OCI-LY7 (cell line): ENCODE results near the gene CTDSP1. TPM values are rescaled to one million over a fixed set of nuclear protein-coding genes. Genes with fewer than 3 reads are reported as not detected.

ENCODE experiments used
- BruUV-seq: library from RNA; stranded (reverse); fragments of 400-500 nt; replicated peaks from 2 replicates; lab custom pipeline; 2021; lab: Mats Ljungman, UMichigan
- CTCF ChIA-PET: fragments of 300-600 bp; sonication (Branson Sonifier 250); formaldehyde crosslinking; loops from one replicate; lab custom pipeline; 2022; ENCODE audit warnings: antibody characterized with exemption; ENCODE audit not compliant: unreplicated experiment; lab: Charles Lee
- POLR2A ChIA-PET: fragments of 300-600 bp; sonication (Branson Sonifier 250); formaldehyde crosslinking; loops from one replicate; lab custom pipeline; 2022; ENCODE audit warnings: antibody characterized with exemption; lab: Charles Lee
- DNase-seq: peaks from one replicate; pipeline ENCODE4 v3.0.0-alpha.2; 2015; ENCODE audit warnings: low spot score
- H2AFZ ChIP-seq: fragments of 200-600 bp; sonication (generic), shearing (Covaris generic); 2 replicates; pipeline ENCODE4 v1.6.1; 2014; ENCODE audit warnings: mild to moderate bottlenecking, antibody characterized with exemption, low read length, moderate library complexity
- H3K27ac ChIP-seq: fragments of 200-600 bp; sonication (generic); 2 replicates; pipeline ENCODE4 v1.5.1; 2014; ENCODE audit warnings: mixed run types, low read depth, mild to moderate bottlenecking, moderate library complexity, low read length, inconsistent platforms; ENCODE audit not compliant: poor library complexity, severe bottlenecking
- H3K36me3 ChIP-seq: fragments of 200-600 bp; sonication (generic); 2 replicates; pipeline ENCODE4 v1.6.1; 2014; ENCODE audit warnings: mild to moderate bottlenecking, antibody characterized with exemption, low read length, moderate library complexity, mixed read lengths; ENCODE audit not compliant: insufficient read depth
- H3K4me1 ChIP-seq: fragments of 200-600 bp; sonication (generic); 2 replicates; pipeline ENCODE4 v1.5.1; 2014; ENCODE audit warnings: mild to moderate bottlenecking, low read length; ENCODE audit not compliant: insufficient read depth, poor library complexity, severe bottlenecking
- H3K4me2 ChIP-seq: fragments of 200-600 bp; sonication (generic); 2 replicates; pipeline ENCODE4 v1.6.1; 2014; ENCODE audit warnings: mild to moderate bottlenecking, low read length
- H3K4me3 ChIP-seq: fragments of 200-600 bp; sonication (generic); 2 replicates; pipeline ENCODE4 v1.5.1; 2014; ENCODE audit warnings: mild to moderate bottlenecking, low read depth, low read length; ENCODE audit not compliant: poor library complexity, severe bottlenecking
- H3K79me2 ChIP-seq: fragments of 200-600 bp; sonication (generic); 2 replicates; pipeline ENCODE4 v1.6.1; 2016; ENCODE audit warnings: low read depth, mild to moderate bottlenecking, low read length, moderate library complexity, mixed read lengths; ENCODE audit not compliant: insufficient read depth
- H3K9me2 ChIP-seq: fragments of 200-600 bp; sonication (generic); 2 replicates; pipeline ENCODE4 v1.6.1; 2016; ENCODE audit warnings: mild to moderate bottlenecking, low read length, mixed read lengths; ENCODE audit not compliant: insufficient read depth
- H3K9me3 ChIP-seq: fragments of 200-600 bp; sonication (generic); 2 replicates; pipeline ENCODE4 v1.6.1; 2014; ENCODE audit warnings: mild to moderate bottlenecking, mixed run types, low read length, mixed read lengths
- H4K20me1 ChIP-seq: fragments of 200-600 bp; sonication (generic); 2 replicates; pipeline ENCODE4 v1.6.1; 2014; ENCODE audit warnings: mild to moderate bottlenecking, antibody characterized with exemption, low read length, moderate library complexity, mixed read lengths; ENCODE audit not compliant: insufficient read depth
- EZH2phosphoT487 ChIP-seq: fragments of 200-600 bp; sonication (generic); IDR thresholded peaks from 2 replicates; pipeline ENCODE4 v1.6.1; 2018; ENCODE audit warnings: low read depth, borderline replicate concordance, mild to moderate bottlenecking, mixed run types, antibody characterized with exemption, low read length, moderate library complexity, mixed read lengths
- intact Hi-C: fragments of 100-400 bp; cut with micrococcal nuclease; formaldehyde crosslinking; loops from one replicate; pipeline ENCODE4 v1.10.0; 2022; ENCODE audit not compliant: unreplicated experiment
- total RNA-seq, 2 experiments: library from RNA; depleted of rRNA in 1 of 2; stranded (reverse); fragments of >200 nt in 1 of 2; shearing (Covaris generic) in 1 of 2; gene quantifications; 2 replicates each; pipeline ENCODE4 v1.2.3, GENCODE V29; 2014 to 2022
- TF ChIP-seq, protein P1 (sequence below): fragments of 200-600 bp; sonication (generic); conservative IDR thresholded peaks from 2 replicates; pipeline ENCODE4 v1.5.1; 2014; ENCODE audit warnings: mild to moderate bottlenecking, antibody characterized with exemption, low read length, moderate library complexity, mixed read lengths

The CTDSP1 gene
- total RNA-seq, 2 experiments from 2014 or later, result 95.3 to 152 TPM

- Histone ChIP-seq H3K79me2 (peaks cover 19% of the 10 kb centered on the region), H3K4me3 (peak overlapping the region; percentile 88), H2AFZ (no peak overlapping the region), H3K9me2 (no peaks in the 10 kb centered on the region), H3K4me1 (peaks cover 66% of the 10 kb centered on the region), H3K36me3 (peaks cover 42% of the 10 kb centered on the region), H3K4me2 (peak overlapping the region; percentile 73), H3K9me3 (no peaks in the 10 kb centered on the region), H4K20me1 (no peaks in the 10 kb centered on the region), H3K27ac (peak overlapping the region; percentile 78)
- intact Hi-C loops, result no loop called here
- no peak for DNase-seq
- BruUV-seq, result no TSS peak
- TF ChIP-seq EZH2phosphoT487, result no peak
- TF ChIP-seq, protein P1, sequence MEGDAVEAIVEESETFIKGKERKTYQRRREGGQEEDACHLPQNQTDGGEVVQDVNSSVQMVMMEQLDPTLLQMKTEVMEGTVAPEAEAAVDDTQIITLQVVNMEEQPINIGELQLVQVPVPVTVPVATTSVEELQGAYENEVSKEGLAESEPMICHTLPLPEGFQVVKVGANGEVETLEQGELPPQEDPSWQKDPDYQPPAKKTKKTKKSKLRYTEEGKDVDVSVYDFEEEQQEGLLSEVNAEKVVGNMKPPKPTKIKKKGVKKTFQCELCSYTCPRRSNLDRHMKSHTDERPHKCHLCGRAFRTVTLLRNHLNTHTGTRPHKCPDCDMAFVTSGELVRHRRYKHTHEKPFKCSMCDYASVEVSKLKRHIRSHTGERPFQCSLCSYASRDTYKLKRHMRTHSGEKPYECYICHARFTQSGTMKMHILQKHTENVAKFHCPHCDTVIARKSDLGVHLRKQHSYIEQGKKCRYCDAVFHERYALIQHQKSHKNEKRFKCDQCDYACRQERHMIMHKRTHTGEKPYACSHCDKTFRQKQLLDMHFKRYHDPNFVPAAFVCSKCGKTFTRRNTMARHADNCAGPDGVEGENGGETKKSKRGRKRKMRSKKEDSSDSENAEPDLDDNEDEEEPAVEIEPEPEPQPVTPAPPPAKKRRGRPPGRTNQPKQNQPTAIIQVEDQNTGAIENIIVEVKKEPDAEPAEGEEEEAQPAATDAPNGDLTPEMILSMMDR, result no peak
- CTCF ChIA-PET, result interaction anchor here (0.9 to 1.1 kb wide), 3 partner anchors 45 to 114 kb away, joined by 3 to 4 read pairs (median 3); no protein-coding TSS in a partner anchor
- POLR2A ChIA-PET, result interaction anchor here (1.1 to 1.8 kb wide), 4 partner anchors 107 to 129 kb away, joined by 3 to 8 read pairs (median 4); no protein-coding TSS in a partner anchor
These were observed 1.5 kb downstream of the CTDSP1 start for GRCh38 chr2:218400930-218401881.

- H3K27ac ChIP-seq, result no peak overlapping the region
- H4K20me1 ChIP-seq, result no peaks in the 10 kb centered on the region
- H3K4me1 ChIP-seq, result peaks cover 66% of the 10 kb centered on the region
- intact Hi-C loops, result no loop called here
- peak overlapping the region; percentile 73 for H3K4me2 ChIP-seq
- no peaks in the 10 kb centered on the region for H3K9me2 ChIP-seq
- TF ChIP-seq, protein P1, result no peak
- TF ChIP-seq EZH2phosphoT487, result no peak
- H3K79me2 ChIP-seq, result peaks cover 19% of the 10 kb centered on the region
- no peak for DNase-seq
- no peaks in the 10 kb centered on the region for H3K9me3 ChIP-seq
- H3K36me3 ChIP-seq, result peaks cover 42% of the 10 kb centered on the region
- no TSS peak for BruUV-seq
- peak overlapping the region; percentile 88 for H3K4me3 ChIP-seq
- ChIA-PET POLR2A (interaction anchor here (1.1 kb wide), 1 partner anchor 129 kb away, joined by 3 read pairs; no protein-coding TSS in a partner anchor), CTCF (interaction anchor here (1.0 kb wide), 1 partner anchor 115 kb away, joined by 3 read pairs; no protein-coding TSS in a partner anchor)
- H2AFZ ChIP-seq, result no peak overlapping the region
These were observed 2.2 kb downstream of the CTDSP1 start for GRCh38 chr2:218401890-218402289.
